HL-60/S4 (cell line): ENCODE data around the gene SEC14L2.

Experiments used
- in situ Hi-C: fragments of 300-500 bp; cut with MboI; formaldehyde crosslinking; loops from 2 replicates; pipeline ENCODE4 v1.14.3; 2022; ENCODE audit warnings: low sequenced_read_pairs

SEC14L2 gene

DNA sequence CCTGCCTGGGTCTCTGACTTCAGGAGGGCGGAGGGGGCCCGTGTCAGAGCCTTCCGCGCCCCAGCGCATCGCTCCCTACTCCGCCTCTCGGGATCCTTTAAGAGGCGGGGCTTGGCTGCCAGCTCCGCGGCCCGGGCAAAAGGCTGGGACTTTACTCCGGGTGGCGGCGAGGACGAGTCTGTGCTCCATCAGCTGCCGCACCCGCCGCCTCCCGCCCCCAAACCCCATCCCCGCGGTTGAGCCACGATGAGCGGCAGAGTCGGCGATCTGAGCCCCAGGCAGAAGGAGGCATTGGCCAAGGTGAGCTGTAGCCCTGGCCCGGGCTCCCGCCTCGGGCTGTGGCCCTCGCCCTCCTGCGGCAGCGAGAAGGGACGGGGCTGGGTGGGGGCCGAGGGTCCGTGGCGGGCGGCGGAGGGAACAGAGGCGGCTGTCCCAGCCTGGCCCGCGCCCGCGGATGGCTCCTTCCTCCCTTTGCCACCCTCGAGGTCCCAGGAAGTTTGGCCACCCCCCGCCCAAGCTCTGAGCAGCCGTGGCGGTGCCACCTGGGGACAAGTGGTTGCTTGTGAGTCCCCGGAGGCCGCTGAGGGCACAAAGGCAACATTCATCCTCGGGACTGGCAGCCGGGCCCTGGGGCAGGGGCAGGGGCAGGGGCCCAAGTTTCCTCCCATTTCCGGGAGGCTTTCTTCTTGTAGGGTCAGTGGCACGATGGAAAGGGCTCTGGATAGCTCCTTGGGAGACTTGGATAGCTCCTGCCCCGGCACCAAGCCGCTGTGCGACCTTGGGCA, at the start of gene SEC14L2:
TSS of gene SEC14L2 (plus strand) at position 148 of the 785 bp plus-strand sequence. CDS start at position 247, 99 bp downstream.
- in situ Hi-C loops, result loop anchor here (10.0 kb wide), 1 partner anchor 88 kb away; no protein-coding TSS in a partner anchor

DNA sequence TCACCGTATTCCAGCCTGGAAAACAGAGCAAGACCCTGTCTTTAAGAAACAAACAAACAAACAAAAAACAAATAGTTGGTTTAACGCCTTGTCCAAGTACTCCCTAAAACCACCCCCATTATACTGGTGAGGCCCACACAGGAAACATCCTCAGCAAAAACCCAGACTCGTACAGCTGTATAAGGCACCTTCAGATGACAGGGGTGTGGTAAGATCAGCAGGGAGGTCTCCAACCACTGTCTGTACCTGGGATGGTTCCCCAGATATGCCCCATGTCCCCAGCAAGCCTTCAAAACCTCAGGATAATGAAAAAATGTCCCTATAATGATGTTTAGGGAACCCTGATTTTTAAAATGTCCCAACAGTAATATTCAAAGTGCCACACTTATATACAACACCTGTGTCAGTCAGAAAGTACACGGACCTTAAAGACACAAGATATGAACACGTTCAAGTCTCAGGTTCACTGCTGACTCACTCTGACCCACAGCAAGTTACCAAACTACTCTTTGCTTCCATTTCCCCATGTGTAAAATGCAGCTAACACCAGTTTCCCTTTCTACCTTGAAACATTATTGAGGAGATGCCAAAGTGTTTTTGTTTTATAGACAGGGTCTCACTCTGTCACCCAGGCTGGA, 49.4 kb upstream of the SEC14L2 start:
- in situ Hi-C loops, result no loop called here

DNA sequence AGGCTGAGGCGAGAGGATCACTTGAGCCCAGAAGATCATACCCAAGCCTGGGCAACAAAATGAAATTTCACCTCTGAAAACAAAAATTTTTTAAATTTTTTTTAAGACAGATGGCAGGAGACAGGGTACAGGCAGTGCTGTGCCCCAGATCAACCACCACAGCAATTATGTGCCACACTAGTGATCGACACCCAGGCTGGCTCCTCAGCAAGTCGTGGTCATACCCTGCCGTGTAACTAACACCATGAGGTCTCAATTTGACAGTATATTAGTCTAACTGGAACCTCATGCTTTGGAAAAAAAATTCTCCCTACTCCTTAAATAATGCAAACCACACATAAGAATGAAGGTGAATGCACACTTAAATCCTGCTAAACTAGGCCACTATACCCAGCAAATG, 48.4 kb upstream of the SEC14L2 start:
- in situ Hi-C loops, result no loop called here

DNA sequence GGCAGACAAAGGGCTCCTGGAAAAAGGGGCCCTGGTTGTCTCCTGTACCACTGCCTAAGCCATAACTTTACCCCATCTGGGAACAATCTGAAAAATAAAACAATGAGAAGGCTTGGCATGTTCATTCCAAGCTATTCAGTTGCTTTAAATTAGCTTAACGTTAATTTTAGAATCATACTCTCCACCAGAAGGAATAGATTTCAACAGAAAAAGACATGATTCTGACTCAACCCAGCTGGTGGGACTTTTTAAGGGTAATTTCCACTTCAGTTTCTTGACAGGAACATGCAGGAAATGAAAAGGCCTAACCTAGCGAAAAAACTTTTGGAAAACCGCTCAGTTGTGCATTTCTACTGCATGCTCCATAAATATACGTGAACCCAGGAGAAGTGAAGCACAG, 48.0 kb upstream of the SEC14L2 start:
- in situ Hi-C loops, result no loop called here

DNA sequence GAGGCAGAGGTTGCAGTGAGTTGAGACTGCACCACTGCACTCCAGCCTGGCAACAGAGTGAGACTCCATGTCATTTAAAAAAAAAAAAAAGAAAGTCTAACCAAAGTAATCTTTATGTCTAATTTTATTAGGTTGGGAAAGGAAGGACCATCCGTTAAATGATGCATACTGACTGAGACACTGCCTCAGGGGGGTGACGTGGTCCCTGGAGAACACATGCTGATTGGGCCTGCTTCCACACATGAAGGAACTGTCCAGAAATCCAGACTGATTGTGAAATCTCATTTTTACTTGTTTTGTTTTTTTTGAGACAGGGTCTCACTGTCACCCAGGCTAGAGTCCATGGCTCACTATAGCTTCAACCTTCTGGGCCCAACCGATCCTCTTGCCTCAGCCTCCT, 45.6 kb upstream of the SEC14L2 start:
- in situ Hi-C loops, result no loop called here

DNA sequence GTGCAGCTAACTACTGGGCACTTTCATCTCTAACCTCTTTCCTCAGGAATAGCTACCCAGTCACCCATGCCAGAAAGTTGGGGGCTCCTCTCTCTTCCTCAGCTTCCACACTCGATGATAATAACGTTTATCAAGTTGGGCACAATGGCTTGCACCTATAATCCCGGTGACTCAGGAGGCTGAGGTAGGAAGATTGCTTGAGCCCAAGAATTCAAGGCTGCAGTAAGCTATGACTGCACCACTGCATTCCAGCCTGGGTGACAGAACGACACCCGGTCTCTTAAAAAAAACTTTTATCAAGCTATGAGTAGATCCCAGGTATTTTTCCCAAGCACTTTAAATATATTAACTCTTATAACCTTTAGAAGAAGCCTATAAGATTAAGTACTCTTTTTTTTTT, 42.2 kb upstream of the SEC14L2 start:
- in situ Hi-C loops, result no loop called here

DNA sequence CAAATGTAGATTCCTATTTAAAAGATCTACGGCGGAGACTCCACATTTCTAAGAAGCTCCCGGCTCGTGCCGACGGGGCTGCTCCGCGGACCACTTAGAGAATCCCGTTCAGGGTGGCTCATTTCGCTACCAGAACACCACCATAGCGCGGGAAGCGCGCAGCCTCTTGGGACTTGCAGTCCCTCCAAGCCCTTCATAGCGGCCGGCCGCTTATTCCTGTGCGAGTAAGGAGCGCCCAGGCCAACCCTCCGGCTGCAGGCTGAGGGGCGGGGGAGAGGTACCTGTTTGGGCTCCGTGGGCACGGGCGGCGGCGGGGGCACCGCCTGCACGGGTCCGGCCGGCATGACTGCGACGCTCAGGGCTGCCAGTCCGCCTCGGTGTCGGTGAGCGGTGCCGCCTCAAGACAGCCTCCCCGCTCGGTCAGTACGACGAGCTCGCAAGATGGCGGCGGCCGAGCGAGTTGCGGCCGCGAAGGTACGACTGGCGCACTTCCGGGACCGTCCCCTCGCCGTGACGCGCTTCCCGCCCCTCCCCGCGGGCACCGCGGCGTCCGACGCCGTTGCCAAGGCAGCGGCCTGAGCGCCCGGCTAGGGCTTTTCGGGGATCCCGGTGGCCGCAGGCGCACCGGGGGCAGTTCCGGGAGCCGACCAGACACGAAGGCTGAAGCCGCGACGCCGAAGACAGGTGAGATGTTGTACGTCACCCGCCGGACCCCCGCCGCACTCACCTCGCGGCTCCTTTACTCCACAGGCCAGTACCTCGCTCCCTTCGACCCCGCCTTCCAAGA, 40.2 kb upstream of the SEC14L2 start, which contains the start of the genes CCDC157 and SF3A1:
TSS of gene CCDC157 (plus strand) at position 559 of the 787 bp plus-strand sequence. CDS start 8,994 bp downstream, outside the sequence.
TSS of gene SF3A1 (minus strand) at position 446 of the 787 bp plus-strand sequence. CDS start at position 344, 102 bp downstream.
- in situ Hi-C loops, result no loop called here

DNA sequence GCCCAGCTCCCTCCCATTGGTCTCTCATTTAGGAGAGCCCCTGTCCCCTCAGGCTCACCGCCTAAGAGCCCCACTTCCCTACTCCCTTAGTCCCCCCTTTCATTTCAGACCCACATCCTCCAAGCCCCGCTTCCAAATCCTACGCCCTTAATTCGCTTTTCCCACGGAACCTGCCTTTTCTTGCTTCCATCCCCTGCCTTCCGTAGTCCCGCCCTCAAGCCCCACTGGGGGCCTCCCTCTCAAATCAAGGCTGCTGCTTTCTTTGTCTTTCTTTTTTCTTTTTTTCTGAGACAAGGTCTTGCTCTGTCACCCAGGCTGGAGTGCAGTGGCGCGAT, 39.6 kb upstream of the SEC14L2 start:
- in situ Hi-C loops, result no loop called here

DNA sequence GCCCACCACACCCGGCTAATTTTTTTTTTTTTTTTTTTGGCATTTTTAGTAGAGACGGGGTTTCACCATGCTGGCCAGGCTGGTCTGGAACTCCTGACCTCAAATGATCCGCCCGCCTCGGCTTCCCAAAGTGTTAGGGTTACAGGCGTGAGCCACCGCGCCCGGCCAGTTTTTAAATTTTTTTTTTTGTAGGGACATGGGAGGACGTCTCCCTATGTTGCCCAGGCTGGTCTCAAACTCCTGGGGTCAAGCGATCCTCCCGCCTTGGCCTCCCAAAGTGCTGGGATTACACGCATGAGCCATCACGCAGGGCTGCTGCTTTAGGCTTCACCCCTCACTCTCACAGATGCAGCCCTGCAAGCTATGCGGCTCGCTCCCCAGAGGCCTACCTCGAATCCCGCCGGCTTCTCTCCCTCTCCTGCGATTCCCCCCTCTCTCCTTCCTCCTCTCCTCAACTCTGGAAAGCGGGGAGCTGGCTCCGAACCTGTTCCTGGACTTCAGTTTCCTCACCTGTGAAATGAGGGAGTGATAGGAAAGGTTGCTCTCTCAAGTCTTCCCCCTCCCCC, 39.1 kb upstream of the SEC14L2 start:
- in situ Hi-C loops, result no loop called here

DNA sequence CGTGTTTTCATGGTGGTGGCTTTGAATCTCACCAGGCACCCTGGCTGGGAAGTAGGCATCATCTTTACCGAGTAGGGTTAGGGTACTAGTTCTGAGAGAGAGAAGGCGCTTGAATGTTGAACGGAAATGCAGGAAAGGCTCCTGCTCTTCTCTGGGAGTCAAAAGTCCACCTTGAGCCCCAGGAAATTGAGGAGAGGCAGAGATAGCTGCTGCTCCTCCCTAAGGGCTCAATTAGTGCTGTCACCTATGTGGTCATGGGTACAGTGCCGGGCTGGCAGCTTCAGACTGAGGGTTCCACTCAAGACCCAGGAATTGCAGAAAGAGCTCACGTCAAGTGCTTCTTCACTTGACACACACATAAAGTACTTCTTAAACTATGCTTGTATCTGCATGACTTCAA, 38.3 kb upstream of the SEC14L2 start:
- in situ Hi-C loops, result no loop called here

DNA sequence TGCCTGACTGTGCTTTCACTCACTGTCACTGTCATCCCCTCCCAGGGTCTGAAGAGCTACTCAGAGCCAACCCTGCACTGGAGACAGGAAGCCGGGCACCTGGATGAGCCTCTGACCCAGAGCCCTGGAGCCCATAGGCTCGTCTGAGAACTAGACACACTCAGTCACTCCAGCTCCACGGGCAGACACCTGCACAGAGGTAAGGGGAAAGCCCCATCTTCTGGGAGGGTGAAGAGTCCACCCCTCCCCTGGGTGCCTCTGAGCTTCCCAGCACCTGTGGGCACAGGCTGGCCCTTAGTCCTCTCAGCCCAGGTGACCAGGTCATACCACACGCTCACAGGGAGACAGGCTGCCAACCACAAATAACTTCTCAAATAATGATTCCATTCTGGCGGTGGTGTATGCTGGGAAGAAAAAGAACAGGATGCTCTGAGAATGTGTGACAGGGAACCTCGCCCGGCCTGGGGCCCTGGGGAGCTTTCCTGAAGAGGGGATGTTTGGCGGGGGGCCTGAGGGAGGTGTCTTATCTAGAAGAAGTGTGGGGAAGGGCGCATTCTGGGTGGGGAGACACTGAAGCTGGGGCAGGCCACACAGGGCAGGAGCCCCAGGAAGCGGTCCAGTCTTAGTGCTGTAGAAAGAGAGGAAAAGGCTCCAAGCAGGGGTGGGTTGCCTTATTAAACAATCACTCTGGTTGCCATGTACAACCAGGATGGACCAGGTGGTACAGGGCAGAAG, 34.7 kb upstream of the SEC14L2 start:
- in situ Hi-C loops, result no loop called here

DNA sequence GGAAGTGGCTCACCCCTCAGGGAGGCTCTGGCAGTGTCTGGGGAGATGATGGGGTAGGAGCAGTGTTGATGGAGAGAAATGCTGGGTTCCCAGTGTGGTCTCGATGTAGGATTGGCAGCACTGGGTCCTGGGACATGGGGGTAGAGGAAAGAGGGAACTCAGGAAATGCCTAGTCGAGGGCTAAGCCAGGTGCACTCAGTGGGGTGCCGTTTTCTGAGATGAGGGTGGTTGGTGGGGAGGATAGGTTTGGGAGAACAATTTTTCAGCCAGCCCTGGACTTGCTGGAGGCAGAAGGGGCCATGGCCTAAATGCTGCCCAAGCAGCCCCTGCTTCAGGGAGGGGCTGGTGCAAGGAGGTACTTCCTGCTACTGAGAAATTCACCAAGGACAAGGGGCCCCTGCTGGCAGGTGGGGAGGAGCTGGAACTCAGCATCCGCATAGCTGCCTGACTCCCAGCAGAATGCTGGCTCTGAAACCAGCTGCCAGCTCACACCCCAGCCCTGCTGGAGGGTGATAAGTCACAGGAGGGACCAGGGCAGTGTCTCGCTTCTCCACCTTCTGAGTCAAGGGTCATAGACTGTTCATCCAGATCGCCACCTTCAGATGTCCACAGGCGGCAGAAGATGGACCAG, 34.1 kb upstream of the SEC14L2 start:
- in situ Hi-C loops, result no loop called here

DNA sequence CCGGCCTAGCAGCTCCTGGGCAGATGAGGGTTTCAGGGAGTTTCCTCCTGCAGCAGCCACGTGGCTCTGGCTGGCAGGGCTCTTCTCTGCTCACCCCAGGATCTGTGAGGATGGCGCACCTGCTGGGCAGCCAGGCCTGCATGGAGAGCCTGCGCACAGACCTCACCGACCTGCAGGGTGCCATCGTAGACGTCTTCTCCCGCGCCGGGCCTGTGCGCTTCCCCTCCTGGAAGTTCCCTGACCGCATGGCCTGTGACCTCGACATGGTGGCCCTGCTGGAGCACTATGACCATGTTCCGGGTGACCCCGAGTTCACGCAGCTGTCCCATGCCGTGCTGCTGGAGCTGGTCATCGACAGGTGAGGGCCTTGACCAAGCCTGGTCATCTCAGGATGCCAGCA, 30.9 kb upstream of the SEC14L2 start:
- in situ Hi-C loops, result no loop called here

DNA sequence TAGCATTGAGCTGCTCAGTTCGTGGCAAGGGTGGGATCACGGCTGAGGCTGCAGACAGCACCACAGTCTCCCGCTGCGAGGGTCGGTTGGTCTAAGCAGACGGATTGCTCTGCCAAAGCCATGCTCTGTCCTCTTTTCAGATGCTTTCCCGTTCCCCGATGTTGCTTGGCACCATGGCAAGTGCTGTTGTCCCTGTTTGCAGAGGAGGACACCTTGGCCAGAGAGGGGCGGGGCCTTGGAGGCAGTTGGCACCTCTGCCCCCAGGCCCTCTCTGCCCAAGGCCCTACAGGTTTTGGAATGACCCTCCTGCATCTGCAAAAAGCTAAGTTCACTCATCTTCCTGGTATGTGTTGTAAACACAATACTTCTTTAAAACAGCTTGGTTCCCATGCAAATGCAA, 28.4 kb upstream of the SEC14L2 start:
- in situ Hi-C loops, result no loop called here

DNA sequence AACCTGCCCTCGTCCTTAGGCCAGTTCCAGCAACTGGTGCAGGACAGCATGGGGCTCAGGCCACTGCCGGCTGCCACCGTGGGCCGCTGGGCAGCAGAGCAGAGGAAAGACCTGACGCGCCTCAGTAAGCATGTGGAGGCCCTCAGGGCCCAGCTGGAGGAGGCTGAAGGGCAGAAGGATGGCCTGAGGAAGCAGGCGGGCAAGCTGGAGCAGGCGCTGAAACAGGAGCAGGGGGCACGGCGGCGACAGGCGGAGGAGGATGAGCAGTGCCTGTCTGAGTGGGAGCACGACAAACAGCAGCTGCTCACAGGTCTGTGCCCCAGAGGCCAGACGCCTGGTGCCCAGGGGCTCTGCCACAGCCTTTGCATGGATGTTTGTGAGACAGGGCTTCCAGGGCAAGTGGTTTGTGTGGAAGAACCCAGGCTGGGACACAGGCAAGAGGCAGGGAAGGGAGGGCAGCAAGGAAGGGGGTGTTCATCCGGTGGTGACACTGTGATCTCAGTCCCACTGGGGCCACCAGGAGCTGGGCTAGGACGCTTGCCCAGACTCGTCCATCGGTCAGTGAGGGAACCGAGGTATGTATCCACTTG, 26.1 kb upstream of the SEC14L2 start:
- in situ Hi-C loops, result no loop called here

DNA sequence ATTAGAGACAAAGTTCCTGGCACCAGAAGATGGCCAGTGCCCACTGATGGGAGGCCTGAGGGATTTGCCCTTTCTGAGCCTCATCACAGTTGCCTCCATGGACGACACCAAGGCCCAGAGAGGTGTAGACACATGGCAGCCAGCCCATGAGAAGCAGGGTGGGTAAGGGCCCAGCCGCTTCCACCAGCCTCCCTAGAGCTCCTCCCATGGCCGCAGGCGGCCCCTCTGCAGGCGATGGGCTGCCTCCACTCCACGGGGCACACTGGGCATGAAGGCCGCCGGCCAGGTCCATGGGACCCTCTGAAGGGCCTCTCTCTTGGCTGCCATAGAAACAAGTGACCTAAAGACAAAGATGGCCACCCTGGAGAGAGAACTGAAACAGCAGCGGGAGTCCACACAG, 25.5 kb upstream of the SEC14L2 start:
- in situ Hi-C loops, result no loop called here

DNA sequence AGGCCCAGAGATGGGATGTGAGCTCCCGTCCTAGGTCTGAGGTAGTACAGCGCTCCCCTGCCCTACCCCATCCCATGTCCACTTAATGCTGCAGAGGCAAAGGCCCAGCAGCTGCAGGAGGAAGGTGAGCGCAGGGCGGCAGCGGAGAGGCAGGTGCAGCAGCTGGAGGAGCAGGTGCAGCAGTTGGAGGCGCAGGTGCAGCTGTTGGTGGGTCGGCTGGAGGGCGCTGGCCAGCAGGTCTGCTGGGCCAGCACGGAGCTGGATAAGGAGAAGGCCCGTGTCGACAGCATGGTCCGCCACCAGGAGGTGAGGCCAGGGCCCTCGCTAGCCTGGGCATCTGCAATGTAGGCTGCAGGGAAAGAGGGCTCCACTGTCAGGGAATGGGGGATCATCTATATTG, 24.8 kb upstream of the SEC14L2 start:
- in situ Hi-C loops, result no loop called here

DNA sequence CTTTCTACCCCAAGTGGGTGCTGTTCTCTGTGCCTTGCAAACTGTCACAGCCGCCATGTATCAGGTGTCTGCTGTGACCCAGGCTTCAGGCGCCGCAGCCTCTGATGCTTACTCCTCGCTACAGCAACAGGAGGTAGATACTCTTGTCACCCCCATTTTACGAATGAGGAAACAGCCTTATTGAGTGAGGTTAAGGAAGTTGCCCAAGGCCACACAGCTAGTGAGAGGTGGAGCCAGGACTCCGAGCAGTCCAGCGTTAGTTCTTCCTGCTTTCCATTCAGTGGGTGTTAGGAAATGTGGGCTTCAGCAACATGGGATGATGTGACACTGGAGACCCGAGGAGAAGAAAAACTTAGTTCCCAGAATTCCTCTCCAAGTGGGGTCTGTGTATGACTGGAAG, 23.9 kb upstream of the SEC14L2 start:
- in situ Hi-C loops, result no loop called here
